Activated CD4-positive, CD25-positive, alpha-beta regulatory T cell treated with anti-CD3 and anti-CD28 coated beads, Interleukin-2, amount 50 U/mL, for 24 hours (primary cell): Measurements from ENCODE around the gene TAF12.
"Not testable (repeated sequence)": the region's sequence is repeated elsewhere in the genome, so short reads cannot be mapped to it uniquely, and the experiment has no call there.

ENCODE experiments used
- ATAC-seq, 2 donors: fragments of 150-1000 bp; cut with Tn5 transposase; one replicate each; pipeline ENCODE4 v1.10.0; 2021; ENCODE audit warnings: mild to moderate bottlenecking in 1 of 2, moderate library complexity in 1 of 2

The TAF12 gene

GRCh38 chr1:28642847-28643635 is at the start of gene TAF12:
Gene TAF12, minus strand, starts transcription at chr1:28643067. Its CDS starts 20,986 bp downstream, at chr1:28622081.
- peak; percentile 89 for ATAC-seq

- ATAC-seq, result not testable (repeated sequence)
Observed at GRCh38 chr1:28691627-28692026, 48.8 kb upstream of the TAF12 start.

- no peak for ATAC-seq
Observed at GRCh38 chr1:28684937-28685336, 42.1 kb upstream of the TAF12 start.

DNA sequence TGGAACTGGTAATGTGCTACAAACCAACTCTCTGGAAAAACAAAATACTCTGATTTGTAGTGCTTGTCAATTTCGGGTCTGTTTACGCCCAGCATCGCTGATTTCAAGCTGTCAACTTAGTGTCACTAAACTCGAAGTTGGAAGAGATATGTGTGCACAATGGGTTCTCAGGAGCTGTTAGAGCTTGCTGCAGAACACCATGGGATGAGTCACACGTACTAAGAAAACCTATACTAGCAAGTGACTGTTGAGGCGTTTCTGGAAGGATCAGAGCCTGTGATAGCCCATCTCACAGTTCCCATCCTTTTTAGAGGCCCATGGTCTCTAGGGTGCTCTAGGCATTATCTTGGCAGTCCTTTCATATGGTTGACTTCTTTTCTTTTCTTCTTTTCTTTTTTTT is 40.0 kb upstream of the TAF12 start:
- ATAC-seq, result no peak

GRCh38 chr1:28680151-28680550 is 37.3 kb upstream of the TAF12 start:
- ATAC-seq, result no peak

GRCh38 chr1:28675924-28676257 is 33.0 kb upstream of the TAF12 start:
- no peak for ATAC-seq

DNA sequence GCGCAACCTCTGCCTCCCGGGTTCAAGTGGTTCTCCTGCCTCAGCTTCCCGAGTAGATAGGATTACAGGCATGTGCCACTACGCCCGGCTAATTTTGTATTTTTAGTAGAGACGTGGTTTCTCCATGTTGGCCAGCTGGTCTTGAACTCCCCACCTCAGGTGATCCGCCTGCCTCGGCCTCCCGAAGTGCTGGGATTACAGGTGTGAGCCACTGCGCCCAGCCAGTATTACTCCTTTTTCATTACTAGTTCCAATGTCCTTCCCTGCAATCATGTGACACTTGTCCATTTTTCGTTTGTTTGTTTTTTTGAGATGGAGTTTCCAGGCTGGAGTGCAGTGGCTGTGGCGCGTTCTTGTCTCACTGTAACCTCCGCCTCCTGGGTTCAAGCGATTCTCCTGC is 30.1 kb upstream of the TAF12 start:
- ATAC-seq, result not testable (repeated sequence)

GRCh38 chr1:28671254-28671780 is 28.4 kb upstream of the TAF12 start:
- ATAC-seq, result no peak

DNA sequence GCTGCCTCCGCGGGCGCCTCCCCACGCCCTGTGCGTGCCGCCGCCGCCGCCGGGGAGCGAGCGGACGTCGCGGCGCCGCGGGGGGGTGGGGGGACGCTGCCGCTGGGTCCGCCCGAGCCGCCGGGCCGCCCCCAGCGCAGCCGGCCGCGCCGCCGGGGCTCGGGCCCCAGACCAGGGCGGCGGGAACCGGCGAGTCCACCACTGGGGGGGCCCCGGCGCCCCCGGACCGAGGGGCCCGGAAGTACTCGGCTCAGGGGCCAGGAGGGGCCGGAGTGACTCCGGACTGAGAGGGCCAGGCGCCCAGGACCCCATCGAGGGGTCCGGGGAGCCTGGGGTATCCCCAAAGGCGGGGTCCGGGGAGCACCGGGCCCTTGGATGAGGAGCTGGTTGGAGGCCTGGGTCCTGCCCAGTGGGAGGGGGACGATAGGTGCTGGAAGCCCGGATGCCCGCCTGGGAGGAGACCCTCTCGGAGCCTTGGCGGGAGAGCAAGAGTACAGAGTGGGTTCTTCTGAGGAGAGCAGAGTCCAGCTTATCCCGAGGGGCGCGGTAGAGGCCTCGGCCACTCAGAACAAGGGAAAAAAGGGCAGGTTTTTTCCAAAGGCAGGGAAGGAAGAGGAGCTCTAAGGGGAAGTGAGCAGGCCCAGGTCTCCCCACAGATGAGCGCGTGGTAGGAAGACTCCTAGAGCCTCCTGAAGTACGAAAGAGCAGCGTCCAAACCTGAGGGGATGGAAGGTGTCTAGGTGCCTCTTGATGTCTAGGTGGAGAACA is 26.3 kb upstream of the TAF12 start:
- peak; percentile 65 to 72 for ATAC-seq

GRCh38 chr1:28668191-28668955 is 25.5 kb upstream of the TAF12 start, which contains the start of gene GMEB1:
Gene GMEB1, plus strand, starts transcription at chr1:28668784. Its CDS starts 14,829 bp downstream, at chr1:28683613.
- peak; percentile 79 for ATAC-seq

DNA sequence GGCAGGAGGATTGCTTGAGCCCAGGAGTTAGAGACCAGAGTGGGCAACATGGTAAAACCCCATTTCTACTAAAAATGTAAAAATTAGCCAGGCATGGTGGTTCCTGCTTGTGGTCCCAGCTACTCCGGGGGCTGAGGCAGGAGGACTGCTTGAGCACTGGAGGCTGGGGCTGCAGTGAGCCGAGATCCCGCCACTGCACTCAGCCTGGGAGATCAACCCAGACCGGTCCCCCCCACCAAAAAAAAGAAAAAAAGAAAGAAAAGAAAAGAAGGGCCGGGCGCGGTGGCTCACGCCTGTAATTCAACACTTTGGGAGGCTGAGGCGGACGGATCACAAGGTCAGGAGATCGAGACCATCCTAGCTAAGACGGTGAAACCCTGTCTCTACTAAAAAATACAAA is 23.9 kb upstream of the TAF12 start:
- no peak for ATAC-seq

DNA sequence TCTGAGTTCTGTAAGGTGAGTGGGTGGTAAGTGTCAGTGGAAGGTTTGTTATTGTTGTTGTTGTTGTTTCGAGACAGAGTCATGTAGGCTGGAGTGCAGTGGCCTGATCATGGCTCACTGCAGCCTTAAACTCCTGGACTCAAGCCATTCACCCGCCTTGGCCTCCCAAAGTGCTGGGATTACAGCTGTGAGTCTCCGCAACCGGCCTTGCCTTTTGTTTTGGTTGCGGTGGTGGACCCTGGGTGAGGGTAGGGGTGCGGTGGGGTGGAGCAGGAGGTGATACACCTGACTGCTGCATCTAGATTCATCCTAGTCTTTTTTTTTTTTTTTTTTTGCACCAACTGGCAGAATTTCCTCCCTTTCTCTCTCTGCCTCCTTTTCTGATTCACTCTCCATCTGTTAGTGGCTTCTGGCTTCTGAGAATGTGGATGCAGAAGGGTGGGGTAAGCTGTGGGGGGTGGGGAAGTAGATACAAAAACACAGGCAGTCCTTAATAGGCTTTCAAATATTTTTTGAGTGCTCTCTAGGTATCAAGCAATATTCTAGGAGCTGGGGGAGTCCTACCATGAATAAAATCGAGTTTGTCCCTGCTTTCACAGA is 21.1 kb upstream of the TAF12 start:
- no peak for ATAC-seq

GRCh38 chr1:28656335-28656734 is 13.5 kb upstream of the TAF12 start:
- ATAC-seq, result no peak

GRCh38 chr1:28655448-28656311 is 12.8 kb upstream of the TAF12 start:
- not testable (repeated sequence) for ATAC-seq

- not testable (repeated sequence) for ATAC-seq
Observed at GRCh38 chr1:28653870-28654269, 11.0 kb upstream of the TAF12 start.

DNA sequence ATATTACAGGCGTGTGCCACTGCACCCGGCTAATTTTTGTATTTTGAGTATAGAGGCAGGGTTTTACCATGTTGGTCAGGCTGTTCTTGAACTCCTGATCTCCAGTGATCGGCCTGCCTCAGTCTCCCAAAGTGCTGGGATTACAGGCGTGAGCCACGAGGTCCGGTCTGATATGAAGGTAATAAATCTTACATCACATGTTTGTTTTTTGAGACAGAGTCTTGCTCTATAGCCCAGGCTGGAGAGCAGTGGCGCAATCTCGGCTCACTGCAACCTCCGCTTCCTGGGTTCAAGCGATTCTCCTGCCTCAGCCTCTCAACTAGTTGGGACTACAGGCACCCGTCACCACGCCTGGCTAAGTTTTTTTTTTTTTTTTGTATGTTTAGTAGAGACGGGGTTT is 10.2 kb upstream of the TAF12 start:
- not testable (repeated sequence) for ATAC-seq

GRCh38 chr1:28648474-28649198 is 5.8 kb upstream of the TAF12 start, which contains the start of gene RNU11:
Gene RNU11, plus strand, starts transcription at chr1:28648600.
- peak; percentile 78 for ATAC-seq

DNA sequence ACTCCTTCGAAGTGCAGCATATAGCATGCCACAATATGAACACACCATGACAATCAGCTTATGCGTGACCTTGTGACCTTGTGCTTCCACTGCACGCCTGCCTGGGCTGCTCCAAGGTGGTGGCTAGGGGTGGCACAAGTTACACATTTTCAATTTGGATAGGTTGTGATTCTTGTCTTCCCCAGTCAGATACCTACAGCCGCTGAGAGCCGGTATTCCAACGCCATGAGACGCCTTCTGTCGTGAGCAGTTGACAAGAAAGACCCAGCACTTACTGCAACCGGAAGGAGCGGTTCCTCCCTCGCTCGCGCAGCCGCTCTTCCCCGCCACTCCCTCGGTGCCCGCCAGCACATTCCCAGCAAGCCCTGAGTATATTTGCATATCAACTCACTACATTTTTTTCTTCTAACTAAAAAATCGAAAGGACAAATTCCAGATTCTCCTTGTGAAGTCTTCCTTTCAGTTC is 5.2 kb upstream of the TAF12 start:
- peak; percentile 68 to 69 for ATAC-seq

DNA sequence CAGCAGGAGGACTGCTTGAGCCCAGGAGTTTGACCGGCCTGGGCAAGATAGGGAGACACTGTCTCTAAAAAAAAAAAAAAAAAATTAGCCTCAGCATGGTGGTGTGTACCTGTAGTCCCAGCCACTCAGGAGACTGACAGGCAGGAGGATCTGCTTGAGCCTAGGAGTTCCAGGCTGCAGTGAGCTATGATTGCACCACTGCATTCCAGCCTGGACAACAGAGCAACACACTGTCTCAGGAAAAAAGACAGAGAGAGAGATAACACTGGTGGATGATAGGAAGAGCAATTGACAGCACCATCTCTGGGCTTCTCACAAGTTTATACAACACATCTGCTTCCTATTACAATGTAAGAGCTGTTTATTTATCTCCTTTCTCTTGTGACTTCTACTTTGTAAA is 3.2 kb upstream of the TAF12 start:
- ATAC-seq, result no peak

GRCh38 chr1:28645406-28645805 is 2.5 kb upstream of the TAF12 start:
- ATAC-seq, result not testable (repeated sequence)

DNA sequence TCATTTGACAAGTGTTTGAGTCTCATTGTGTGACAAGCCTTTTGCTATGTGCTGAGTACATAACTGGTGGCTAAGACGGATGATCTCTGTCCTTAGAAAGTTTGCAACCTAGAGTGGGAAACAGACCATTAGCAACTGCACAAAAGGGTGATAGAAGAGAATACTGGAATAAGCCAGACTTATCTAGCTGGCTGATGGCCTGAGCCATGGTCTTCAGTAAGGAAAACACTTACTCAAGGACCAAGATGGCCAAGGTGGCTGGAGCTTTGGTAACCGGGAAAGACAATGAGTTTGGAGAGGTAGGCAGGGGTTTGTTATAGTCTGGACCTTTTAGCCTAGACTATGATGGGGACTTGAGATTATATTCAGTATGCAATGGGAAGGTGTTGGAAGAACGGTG is 1.6 kb upstream of the TAF12 start:
- ATAC-seq, result no peak
